HL-60 (cell line): Measurements from ENCODE around the gene BPIFB3.

Experiments used
- DNase-seq, 2 experiments: peaks; one replicate each; pipeline ENCODE4 v3.0.0-alpha.2; 2010 to 2020; ENCODE audit warnings: low read depth in 1 of 2, low spot score in 1 of 2
- H3K27ac ChIP-seq: fragments of 250-450 bp; sonication (Bioruptor Pico); replicated peaks from 2 replicates; pipeline ENCODE4 v1.5.1; 2020; ENCODE audit warnings: mild to moderate bottlenecking, moderate library complexity
- H3K27me3 ChIP-seq: fragments of 250-450 bp; sonication (Bioruptor Pico); 2 replicates; pipeline ENCODE4 v1.5.1; 2021; ENCODE audit warnings: mild to moderate bottlenecking, moderate library complexity; ENCODE audit not compliant: insufficient read depth, poor library complexity, severe bottlenecking
- H3K4me3 ChIP-seq: replicated peaks from 2 replicates; pipeline ENCODE4 v1.5.1; 2011; ENCODE audit warnings: mild to moderate bottlenecking, control low read depth, low read length; ENCODE audit not compliant: insufficient read depth
- CTCF ChIP-seq: IDR thresholded peaks from one replicate; pipeline ENCODE4 v1.5.1; 2011; ENCODE audit warnings: low read length, control low read depth, inconsistent platforms; ENCODE audit not compliant: insufficient read depth
- GABPA ChIP-seq: IDR thresholded peaks from 2 replicates; pipeline ENCODE4 v1.6.1; 2012; ENCODE audit warnings: low read depth
- POLR2AphosphoS5 ChIP-seq: IDR thresholded peaks from 2 replicates; pipeline ENCODE4 v1.6.1; 2012; ENCODE audit warnings: low read depth
- REST ChIP-seq: IDR thresholded peaks from 2 replicates; pipeline ENCODE4 v1.6.1; 2012; ENCODE audit warnings: low read depth; ENCODE audit not compliant: insufficient replicate concordance
- SPI1 ChIP-seq: IDR thresholded peaks from 2 replicates; pipeline ENCODE4 v1.6.1; 2012; ENCODE audit warnings: low read depth, mild to moderate bottlenecking, borderline replicate concordance

Gene BPIFB3

GRCh38 chr20:33070111-33071053 lies 16.7 kb downstream of the BPIFB3 start:
- no peak for TF ChIP-seq REST
- no peak for TF ChIP-seq POLR2AphosphoS5
- no peak for TF ChIP-seq CTCF
- no peak for DNase-seq
- Histone ChIP-seq H3K27ac (no peak overlapping the region), H3K27me3 (no peaks in the 10 kb centered on the region), H3K4me3 (no peak overlapping the region)

GRCh38 chr20:33071198-33071597 lies 17.5 kb downstream of the BPIFB3 start:
- Histone ChIP-seq H3K27me3 (no peaks in the 10 kb centered on the region), H3K4me3 (no peak overlapping the region), H3K27ac (no peak overlapping the region)
- TF ChIP-seq CTCF (no peak), POLR2AphosphoS5 (no peak)
- DNase-seq, result no peak

- no peak for TF ChIP-seq GABPA
- no peak for TF ChIP-seq SPI1
- TF ChIP-seq CTCF, result no peak
- TF ChIP-seq POLR2AphosphoS5, result no peak
- no peak for TF ChIP-seq REST
- H3K27me3 ChIP-seq, result no peaks in the 10 kb centered on the region
- no peak overlapping the region for H3K4me3 ChIP-seq
- no peak for DNase-seq
- H3K27ac ChIP-seq, result no peak overlapping the region
Observed at GRCh38 chr20:33072362-33072761, 18.7 kb downstream of the BPIFB3 start.

- Histone ChIP-seq H3K4me3 (no peak overlapping the region), H3K27ac (no peak overlapping the region), H3K27me3 (no peaks in the 10 kb centered on the region)
- DNase-seq, result no peak
- TF ChIP-seq CTCF (no peak), GABPA (no peak), REST (no peak), SPI1 (no peak), POLR2AphosphoS5 (no peak)
Observed at GRCh38 chr20:33072813-33073212, 19.1 kb downstream of the BPIFB3 start.
